ENCODE measurements around the gene CABCOCO1.

DNA sequence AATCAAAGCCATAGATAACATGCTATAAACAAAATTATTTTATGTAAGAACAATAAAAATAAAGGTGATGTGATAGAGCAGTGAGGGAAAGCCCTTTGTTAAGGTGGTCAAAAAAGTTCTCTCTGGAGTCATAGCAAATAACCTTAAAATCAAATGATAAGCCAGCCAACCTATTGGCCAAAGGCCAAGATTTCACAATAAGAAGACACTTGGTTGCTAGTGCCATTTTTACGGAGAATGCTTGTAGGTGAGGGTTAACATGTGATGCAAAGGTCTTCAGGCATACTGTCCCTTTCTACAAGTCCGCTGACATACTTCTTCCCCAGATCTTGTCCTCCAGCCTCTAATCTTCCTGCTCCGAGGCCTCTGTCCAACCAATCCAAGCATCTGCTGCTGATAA, 140.5 kb downstream of the CABCOCO1 start:
- TF ChIP-seq GATA2 (IDR thresholded peaks at IDR 0.05; ENCODE audit: low read depth, low read length) (no peak), GATA3 (IDR thresholded peaks at IDR 0.05; ENCODE audit: low read depth, low read length) (no peak)

Data from SH-SY5Y (cell line).